H9 (cell line): ENCODE data around the gene NXNL2. TPM values are rescaled to one million over a fixed set of nuclear protein-coding genes. Genes with fewer than 3 reads are reported as not detected.

Source experiments
- DNase-seq: peaks from one replicate; pipeline ENCODE4 v3.0.0-alpha.2; 2017
- H2AFZ ChIP-seq: one replicate; pipeline ENCODE4 v1.6.1; 2013; ENCODE audit warnings: mild to moderate bottlenecking, low read length, control low read depth, moderate library complexity
- H2AK5ac ChIP-seq: 2 replicates; pipeline ENCODE4 v1.6.1; 2013; ENCODE audit warnings: low read length, control low read depth, mixed read lengths; ENCODE audit not compliant: insufficient read length
- H2BK120ac ChIP-seq: one replicate; pipeline ENCODE4 v1.6.1; 2013; ENCODE audit warnings: low read depth, mild to moderate bottlenecking, low read length, control low read depth, inconsistent platforms; ENCODE audit not compliant: poor library complexity, severe bottlenecking
- H2BK12ac ChIP-seq: 2 replicates; pipeline ENCODE4 v1.6.1; 2013; ENCODE audit warnings: low read length, control low read depth, mixed read lengths, low read depth; ENCODE audit not compliant: insufficient read length
- H2BK15ac ChIP-seq: 2 replicates; pipeline ENCODE4 v1.6.1; 2013; ENCODE audit warnings: low read depth, low read length, control low read depth
- H2BK20ac ChIP-seq: one replicate; pipeline ENCODE4 v1.6.1; 2013; ENCODE audit warnings: low read depth, mild to moderate bottlenecking, low read length, control low read depth, inconsistent platforms; ENCODE audit not compliant: poor library complexity, severe bottlenecking
- H2BK5ac ChIP-seq: 2 replicates; pipeline ENCODE4 v1.6.1; 2013; ENCODE audit warnings: low read length, control low read depth, mixed read lengths; ENCODE audit not compliant: insufficient read length
- H3K14ac ChIP-seq: 2 replicates; pipeline ENCODE4 v1.6.1; 2013; ENCODE audit warnings: low read length, control low read depth; ENCODE audit not compliant: insufficient read depth
- H3K18ac ChIP-seq: 2 replicates; pipeline ENCODE4 v1.6.1; 2013; ENCODE audit warnings: low read depth, mild to moderate bottlenecking, mixed read lengths, low read length, control low read depth; ENCODE audit not compliant: insufficient read length
- H3K23ac ChIP-seq: 2 replicates; pipeline ENCODE4 v1.6.1; 2013; ENCODE audit warnings: low read length, control low read depth, mixed read lengths, low read depth; ENCODE audit not compliant: insufficient read length
- H3K23me2 ChIP-seq: 2 replicates; pipeline ENCODE4 v1.6.1; 2013; ENCODE audit warnings: low read depth, mild to moderate bottlenecking, mixed read lengths, low read length, control low read depth; ENCODE audit not compliant: insufficient read length, poor library complexity, severe bottlenecking
- H3K27ac ChIP-seq: 2 replicates; pipeline ENCODE4 v1.5.1; 2013; ENCODE audit warnings: low read length, control low read depth, mixed read lengths, low read depth; ENCODE audit not compliant: insufficient read length
- H3K27me3 ChIP-seq: 2 replicates; pipeline ENCODE4 v1.6.1; 2013; ENCODE audit warnings: low read length, control low read depth, inconsistent platforms; ENCODE audit not compliant: insufficient read depth
- H3K4ac ChIP-seq: 2 replicates; pipeline ENCODE4 v1.6.1; 2013; ENCODE audit warnings: low read depth, mild to moderate bottlenecking, control low read depth, inconsistent platforms, low read length, moderate library complexity
- H3K4me1 ChIP-seq: 2 replicates; pipeline ENCODE4 v1.6.1; 2013; ENCODE audit warnings: low read length, control low read depth, inconsistent platforms; ENCODE audit not compliant: insufficient read depth
- H3K4me2 ChIP-seq: 2 replicates; pipeline ENCODE4 v1.6.1; 2013; ENCODE audit warnings: low read length, control low read depth, mixed read lengths; ENCODE audit not compliant: insufficient read length, insufficient read depth
- H3K56ac ChIP-seq: 2 replicates; pipeline ENCODE4 v1.6.1; 2013; ENCODE audit warnings: low read depth, mild to moderate bottlenecking, mixed read lengths, low read length, control low read depth; ENCODE audit not compliant: insufficient read length
- H3K79me1 ChIP-seq: 2 replicates; pipeline ENCODE4 v1.6.1; 2013; ENCODE audit warnings: low read depth, mild to moderate bottlenecking, moderate library complexity, low read length, control low read depth, inconsistent platforms; ENCODE audit not compliant: insufficient read depth, poor library complexity, severe bottlenecking
- H3K79me2 ChIP-seq: 2 replicates; pipeline ENCODE4 v1.6.1; 2013; ENCODE audit warnings: low read length, control low read depth, inconsistent platforms; ENCODE audit not compliant: insufficient read depth
- H3K9ac ChIP-seq: 2 replicates; pipeline ENCODE4 v1.6.1; 2013; ENCODE audit warnings: low read length, control low read depth, mixed read lengths; ENCODE audit not compliant: insufficient read length; ENCODE audit errors: extremely low read depth
- H3K9me3 ChIP-seq: one replicate; pipeline ENCODE4 v1.6.1; 2013; ENCODE audit warnings: low read depth, low read length, inconsistent platforms; ENCODE audit not compliant: control insufficient read depth
- H3T11ph ChIP-seq: one replicate; pipeline ENCODE4 v1.6.1; 2013; ENCODE audit warnings: mild to moderate bottlenecking, low read length, control low read depth, inconsistent platforms
- H4K20me1 ChIP-seq: one replicate; pipeline ENCODE4 v1.6.1; 2013; ENCODE audit not compliant: control insufficient read depth, insufficient read length, insufficient read depth
- H4K5ac ChIP-seq: 2 replicates; pipeline ENCODE4 v1.6.1; 2013; ENCODE audit warnings: low read depth, mild to moderate bottlenecking, mixed read lengths, low read length, control low read depth; ENCODE audit not compliant: insufficient read length
- H4K8ac ChIP-seq: replicated peaks from 2 replicates; pipeline ENCODE4 v1.6.1; 2013; ENCODE audit warnings: low read length, control low read depth, mixed read lengths, low read depth; ENCODE audit not compliant: insufficient read length
- H4K91ac ChIP-seq: 2 replicates; pipeline ENCODE4 v1.6.1; 2013; ENCODE audit warnings: low read depth, mild to moderate bottlenecking, moderate library complexity, mixed read lengths, low read length, control low read depth; ENCODE audit not compliant: insufficient read length
- H3K27ac Mint-ChIP-seq, 3 experiments: 2 replicates in 2 of 3; 3 replicates in 1 of 3; pipeline ENCODE4 v1.8.0; 2020 to 2021; ENCODE audit warnings: mixed read lengths in 3 of 3, mild to moderate bottlenecking in 1 of 3, moderate library complexity in 1 of 3
- H3K27me3 Mint-ChIP-seq: 2 replicates; pipeline ENCODE4 v1.8.0; 2021; ENCODE audit warnings: low read depth, mild to moderate bottlenecking, moderate library complexity, mixed read lengths
- H3K36me3 Mint-ChIP-seq, 3 experiments: 2 replicates in 2 of 3; 3 replicates in 1 of 3; pipeline ENCODE4 v1.8.0; 2020 to 2021; ENCODE audit warnings: low read depth in 3 of 3, mixed read lengths in 3 of 3; ENCODE audit not compliant: insufficient read depth in 1 of 3
- H3K4me1 Mint-ChIP-seq, 2 experiments: 2 replicates each; pipeline ENCODE4 v1.8.0; 2020; ENCODE audit warnings: mixed read lengths in 2 of 2
- H3K4me3 Mint-ChIP-seq, 2 experiments: 2 replicates in 1 of 2; 3 replicates in 1 of 2; pipeline ENCODE4 v1.8.0; 2020 to 2021; ENCODE audit warnings: mild to moderate bottlenecking in 2 of 2, mixed read lengths in 2 of 2, moderate library complexity in 1 of 2
- H3K9me3 Mint-ChIP-seq, 2 experiments: 2 replicates in 1 of 2; 3 replicates in 1 of 2; pipeline ENCODE4 v1.8.0; 2020; ENCODE audit warnings: mild to moderate bottlenecking in 2 of 2, mixed read lengths in 2 of 2, moderate library complexity in 1 of 2
- CTCF ChIP-seq: fragments of 200-600 bp; sonication (generic); conservative IDR thresholded peaks from 3 replicates; pipeline ENCODE4 v1.8.0; 2021; ENCODE audit warnings: antibody characterized with exemption, mild to moderate bottlenecking
- WGBS: extraction: QIAGEN DNeasy Blood & Tissue Kit; methylation state at CpG from one replicate; pipeline ENCODE4 v1.1.7; 2013; ENCODE audit warnings: missing lambda C conversion rate, low lambda C conversion rate, mixed read lengths; ENCODE audit not compliant: insufficient read length; ENCODE audit errors: extremely low coverage; 5-methylcytosine and 5-hydroxymethylcytosine counted together
- total RNA-seq: library from RNA; stranded (reverse); gene quantifications from 2 replicates; pipeline ENCODE4 v1.2.1, GENCODE V29; 2021

Gene NXNL2
- total RNA-seq, 1 experiment from 2014 or later = 0.57 TPM

DNA sequence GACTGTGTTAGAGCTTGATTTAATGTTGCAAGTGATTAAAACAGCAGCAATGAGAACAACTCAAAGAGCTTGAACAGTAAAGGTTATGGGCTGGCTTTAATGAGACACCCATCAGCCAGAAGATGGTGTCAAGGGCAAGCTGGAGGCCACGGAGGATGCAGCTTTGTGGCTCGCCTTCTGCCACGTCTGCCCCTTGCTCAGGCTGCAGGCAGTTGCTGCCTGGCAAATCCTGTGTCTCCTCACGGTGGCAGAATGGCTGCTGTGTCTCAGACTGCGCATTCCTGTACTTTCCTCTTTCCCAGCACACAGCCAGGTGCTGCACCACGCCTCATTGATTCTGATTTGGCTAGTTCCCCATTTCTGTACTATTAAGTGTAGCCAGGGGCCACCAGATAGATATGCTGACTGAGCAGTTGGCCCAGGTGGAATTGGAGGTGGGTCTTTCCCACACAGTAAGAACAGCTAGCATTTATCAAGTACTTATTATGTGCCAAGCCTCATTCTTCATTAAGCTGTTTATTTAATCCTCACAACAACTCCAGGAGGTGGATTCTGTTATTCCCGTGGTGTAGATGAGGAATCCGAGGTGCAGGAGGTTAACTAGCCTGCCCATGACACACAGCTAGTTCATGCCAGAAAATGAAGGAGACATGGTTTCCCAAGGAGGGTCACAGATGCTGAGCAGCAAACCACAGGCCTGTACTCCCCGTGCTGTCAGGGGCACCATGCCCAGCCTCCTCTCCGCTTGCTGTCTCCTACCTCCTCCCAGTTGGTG is 3.5 kb downstream of the NXNL2 start:
- H3K4ac ChIP-seq = no peak overlapping the region
- no peak overlapping the region for H3K4me3 Mint-ChIP-seq
- H3K27ac Mint-ChIP-seq = no peak overlapping the region
- no peak overlapping the region for H2BK120ac ChIP-seq
- H2BK5ac ChIP-seq = no peak overlapping the region
- no peak overlapping the region for H2BK12ac ChIP-seq
- H2AK5ac ChIP-seq = no peak overlapping the region
- H2BK20ac ChIP-seq = no peak overlapping the region
- no peak overlapping the region for H4K91ac ChIP-seq
- H3K23ac ChIP-seq = no peak overlapping the region
- no peak overlapping the region for H4K5ac ChIP-seq
- peaks cover 6 to 8% of the 10 kb centered on the region in 2 experiments for H3K4me1 Mint-ChIP-seq
- H3T11ph ChIP-seq = no peak overlapping the region
- TF ChIP-seq CTCF = no peak
- DNase-seq = no peak
- no peak overlapping the region for H3K4me2 ChIP-seq
- no peaks in the 10 kb centered on the region for H4K20me1 ChIP-seq
- no peak overlapping the region for H3K18ac ChIP-seq
- H3K9me3 ChIP-seq = no peaks in the 10 kb centered on the region
- no peak overlapping the region for H4K8ac ChIP-seq
- H3K27me3 ChIP-seq = no peaks in the 10 kb centered on the region
- H3K9me3 Mint-ChIP-seq = no peaks in the 10 kb centered on the region
- H3K79me1 ChIP-seq = no peaks in the 10 kb centered on the region
- H3K9ac ChIP-seq = no peak overlapping the region
- peaks cover 11% of the 10 kb centered on the region for H3K23me2 ChIP-seq
- no CpG with 5 or more reads among the region's 10 CpGs for WGBS
- H3K14ac ChIP-seq = no peak overlapping the region
- H3K56ac ChIP-seq = no peak overlapping the region
- no peaks in the 10 kb centered on the region for H3K79me2 ChIP-seq
- H3K27ac ChIP-seq = no peak overlapping the region
- peaks cover 29% of the 10 kb centered on the region for H3K27me3 Mint-ChIP-seq
- no peak overlapping the region for H2AFZ ChIP-seq
- no peaks in the 10 kb centered on the region; a peak in 1 of 7 replicates for H3K36me3 Mint-ChIP-seq
- no peaks in the 10 kb centered on the region for H3K4me1 ChIP-seq
- H2BK15ac ChIP-seq = no peak overlapping the region
